ENCODE measurements around the gene ALDH3A2.

Gene ALDH3A2

DNA sequence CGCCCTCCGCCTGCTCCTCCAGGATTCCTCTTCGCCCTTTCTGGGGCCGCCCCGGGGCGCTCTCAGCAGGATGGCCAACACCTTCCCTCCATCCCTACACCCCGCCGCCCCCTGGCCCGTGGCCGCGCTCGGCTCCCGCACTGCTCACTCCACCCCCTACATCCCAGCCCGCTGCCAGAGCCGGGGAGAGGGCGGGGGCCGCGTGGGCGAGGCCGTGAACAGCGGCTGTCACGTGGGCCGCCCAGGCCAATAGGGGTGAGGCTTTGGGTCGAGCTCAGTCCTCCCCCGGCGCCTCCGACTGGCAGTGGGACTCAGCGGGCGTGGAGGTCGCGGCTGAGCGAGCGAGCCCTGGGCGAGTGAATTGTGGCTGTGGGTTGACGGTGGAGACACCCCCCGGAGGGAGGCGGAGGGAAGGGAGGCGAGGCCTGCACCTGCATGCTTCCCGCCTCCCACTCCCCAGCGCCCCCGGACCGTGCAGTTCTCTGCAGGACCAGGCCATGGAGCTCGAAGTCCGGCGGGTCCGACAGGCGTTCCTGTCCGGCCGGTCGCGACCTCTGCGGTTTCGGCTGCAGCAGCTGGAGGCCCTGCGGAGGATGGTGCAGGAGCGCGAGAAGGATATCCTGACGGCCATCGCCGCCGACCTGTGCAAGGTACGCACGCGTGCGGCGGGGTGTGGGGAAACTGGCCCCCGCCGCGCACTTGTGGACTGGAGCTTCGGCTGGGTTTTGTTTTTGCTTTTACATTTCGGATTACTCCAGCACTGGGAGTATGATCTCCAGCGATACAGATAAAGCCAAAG lies at the start of gene ALDH3A2:
TSS of gene ALDH3A2 (plus strand) at position 277 of the 799 bp plus-strand sequence. CDS start at position 498, 221 bp downstream.
- DNase-seq: peak; percentile 98

- no peak for DNase-seq
Observed at GRCh38 chr17:19610311-19610710, 38.2 kb upstream of the ALDH3A2 start.

GRCh38 chr17:19610879-19611278 lies 37.7 kb upstream of the ALDH3A2 start:
- DNase-seq: no peak

GRCh38 chr17:19613979-19614378 lies 34.6 kb upstream of the ALDH3A2 start:
- no peak for DNase-seq

- DNase-seq: no peak
Observed at GRCh38 chr17:19614900-19615299, 33.7 kb upstream of the ALDH3A2 start.

DNA sequence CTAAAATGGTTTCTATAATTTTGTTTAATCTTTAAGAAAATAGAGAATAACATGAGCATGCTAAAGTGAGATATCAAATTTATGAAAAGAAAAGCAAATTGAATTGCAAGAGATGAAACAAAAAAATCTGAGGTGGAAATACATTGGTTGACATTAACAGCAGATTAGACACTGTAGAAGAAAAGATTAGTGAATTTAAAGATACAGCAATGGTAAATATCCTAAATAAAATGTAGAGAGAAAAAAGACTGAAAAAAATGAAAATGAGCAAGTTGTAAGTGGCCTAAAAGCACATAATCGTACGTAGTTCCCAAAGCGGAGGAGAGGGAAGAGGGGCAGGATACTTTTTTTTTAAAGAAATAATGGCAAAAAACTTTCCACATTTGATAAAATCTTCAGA lies 30.5 kb upstream of the ALDH3A2 start:
- no peak for DNase-seq

DNA sequence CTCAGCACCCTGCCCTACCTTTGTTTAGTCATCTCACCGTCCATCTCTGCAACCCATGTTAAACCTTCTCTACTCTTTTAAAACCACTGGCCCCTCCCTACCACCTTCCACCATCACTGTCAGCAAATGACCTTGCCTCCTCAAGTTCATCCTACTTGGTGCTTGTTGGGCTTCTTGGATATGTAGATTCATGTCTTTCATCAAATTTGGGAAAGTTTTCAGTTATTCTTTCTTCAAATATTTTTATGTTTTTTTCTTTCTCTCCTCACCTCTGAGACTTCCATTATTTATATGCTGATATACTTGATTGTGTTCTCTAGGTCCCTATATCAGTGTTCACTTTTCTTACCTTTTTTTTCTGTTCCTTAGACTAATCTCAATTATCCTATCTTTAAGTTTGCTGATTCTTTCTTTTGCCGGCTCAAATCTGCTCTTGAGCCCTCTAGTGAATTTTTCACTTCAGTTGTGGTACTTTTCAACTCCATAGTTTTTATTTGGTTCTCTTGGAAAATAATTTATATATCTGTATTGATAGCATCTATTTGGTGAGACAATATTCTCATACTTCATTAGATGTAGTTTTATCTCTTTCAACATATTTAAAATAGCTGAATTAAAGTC lies 28.7 kb upstream of the ALDH3A2 start:
- no peak for DNase-seq

DNA sequence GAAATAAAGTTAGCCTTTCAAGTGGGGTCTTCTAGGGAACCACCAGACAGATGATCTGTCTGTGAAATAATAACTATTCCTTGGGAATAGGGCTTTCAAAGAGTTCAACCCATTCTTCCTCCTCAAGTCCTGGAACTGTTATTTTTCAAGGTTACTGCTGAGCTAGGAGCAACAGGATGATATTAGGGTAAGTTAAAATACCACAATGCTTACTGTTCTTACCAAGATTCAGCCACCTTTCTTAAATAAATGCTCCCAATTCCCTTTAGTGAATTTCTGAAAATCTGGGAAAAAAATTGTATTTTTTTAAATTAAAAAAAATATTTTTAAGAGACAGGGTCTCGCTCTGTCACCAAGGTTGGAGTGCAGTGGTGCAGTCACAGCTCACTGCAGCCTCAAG lies 26.9 kb upstream of the ALDH3A2 start:
- DNase-seq: no peak

DNA sequence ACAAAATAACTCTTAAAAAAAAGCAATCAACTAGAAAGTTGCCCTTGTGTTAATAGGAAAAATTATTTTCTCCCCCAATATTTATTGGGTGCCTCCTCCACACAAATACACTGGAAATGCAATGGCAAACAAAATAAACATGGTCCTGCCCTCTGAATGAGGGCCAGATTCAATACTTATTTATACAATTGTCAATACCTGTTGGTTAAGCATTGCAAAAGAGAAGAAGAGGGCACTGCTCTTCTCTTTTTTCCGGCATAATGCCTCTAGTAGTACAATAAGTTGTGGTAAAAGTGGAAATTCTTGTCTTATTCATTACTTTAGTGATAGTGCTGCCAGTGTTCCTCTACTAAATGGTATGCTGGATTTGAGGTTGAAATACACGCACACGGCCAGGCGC lies 22.5 kb upstream of the ALDH3A2 start:
- no peak for DNase-seq

GRCh38 chr17:19629449-19629848 lies 19.1 kb upstream of the ALDH3A2 start:
- DNase-seq: no peak

DNA sequence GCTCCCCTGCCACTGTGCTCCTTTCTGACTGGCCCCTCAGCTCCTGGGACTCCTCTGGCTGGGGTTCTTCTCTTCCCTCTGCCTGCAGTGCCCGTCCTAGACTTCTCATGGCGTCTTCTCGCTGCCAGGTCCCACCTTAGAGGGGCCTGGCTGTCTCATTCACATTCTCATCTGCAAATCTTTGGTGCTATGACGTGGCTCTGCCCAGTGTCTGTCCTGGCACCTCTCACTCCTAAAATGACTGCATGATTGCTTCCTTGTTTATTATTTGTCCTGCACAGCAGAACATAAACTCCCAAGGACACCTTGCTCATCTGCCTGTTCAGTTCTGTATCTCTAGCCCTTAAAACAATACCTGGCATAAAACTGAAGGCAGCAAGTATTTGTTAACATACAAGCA lies 18.5 kb upstream of the ALDH3A2 start:
- no peak for DNase-seq

DNA sequence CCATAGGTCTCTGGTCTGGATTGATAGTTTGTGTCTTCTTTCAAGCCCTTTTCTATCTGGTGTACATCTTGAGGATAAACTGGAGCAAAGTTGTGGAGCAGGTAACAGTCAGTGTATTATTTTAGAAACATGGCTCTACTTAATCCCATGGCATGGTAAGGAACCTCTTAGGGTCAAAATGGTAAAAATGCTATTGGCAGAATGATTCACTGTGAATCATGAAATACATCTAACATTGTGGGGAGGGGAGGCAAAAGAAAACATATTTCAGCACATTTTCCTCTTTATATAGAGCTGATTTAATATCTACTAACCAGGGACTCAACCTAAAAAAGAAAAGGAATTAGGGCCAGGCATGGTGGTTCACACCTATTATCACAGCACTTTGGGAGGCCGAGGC lies 17.9 kb upstream of the ALDH3A2 start:
- DNase-seq: no peak

- no peak for DNase-seq
Observed at GRCh38 chr17:19631905-19632304, 16.6 kb upstream of the ALDH3A2 start.

DNA sequence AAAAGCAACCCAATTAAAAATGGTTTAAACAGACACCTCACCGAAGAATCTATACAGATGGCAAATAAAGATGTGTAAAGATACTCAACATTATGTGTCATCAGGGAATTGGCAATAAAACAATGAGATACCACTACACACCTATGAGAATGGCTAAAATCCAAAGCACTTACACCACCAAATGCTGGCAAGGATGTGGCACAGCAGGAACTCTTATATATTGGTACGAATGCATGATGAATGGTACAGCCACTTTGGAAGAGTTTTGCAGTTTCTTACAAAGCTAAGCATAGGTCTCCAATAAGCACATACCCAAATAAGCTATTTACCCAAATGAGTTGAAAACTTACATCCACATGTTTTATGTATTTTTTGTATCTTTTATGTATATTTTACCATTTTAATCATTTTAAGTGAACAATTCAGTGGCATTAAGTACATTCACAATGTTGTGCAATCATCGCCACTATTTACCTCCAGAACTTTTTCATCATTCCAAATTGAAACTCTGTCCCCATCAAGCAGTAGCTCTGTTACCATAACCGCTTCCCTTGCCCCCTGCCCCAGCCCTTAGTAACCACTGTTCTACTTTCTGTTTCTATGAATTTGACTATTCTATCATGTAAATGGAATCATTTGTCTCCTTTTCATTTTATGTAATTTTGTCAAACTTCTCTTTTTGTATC lies 6.7 kb upstream of the ALDH3A2 start:
- no peak for DNase-seq

DNA sequence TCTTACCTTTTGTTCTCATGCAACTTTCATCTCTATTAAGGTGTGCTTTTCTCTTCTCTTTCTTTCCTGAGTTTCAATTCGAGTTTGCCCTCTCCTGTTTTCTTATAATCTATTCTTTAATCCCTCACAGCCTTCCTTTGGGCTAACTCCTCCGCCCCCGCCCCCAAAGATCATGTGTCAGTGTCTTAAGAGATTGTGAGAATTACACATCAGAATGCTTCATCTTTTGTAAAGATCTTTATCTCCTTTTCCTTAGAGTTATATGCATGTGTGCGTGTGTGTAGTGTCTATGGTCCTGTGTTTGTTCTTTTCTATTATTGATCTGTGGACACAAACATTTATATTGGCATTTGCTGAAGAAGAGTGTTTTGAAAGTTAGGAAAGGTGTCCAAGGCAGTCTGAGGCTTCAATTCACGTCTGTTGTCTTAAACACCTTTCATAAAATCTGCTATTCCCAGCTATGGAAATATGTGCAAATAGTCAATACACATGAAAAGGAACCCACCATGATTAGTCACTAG lies 6.1 kb upstream of the ALDH3A2 start:
- DNase-seq: peak; percentile 16

- no peak for DNase-seq
Observed at GRCh38 chr17:19644493-19645210, 3.9 kb upstream of the ALDH3A2 start.

GRCh38 chr17:19645734-19646201 lies 2.8 kb upstream of the ALDH3A2 start:
- peak; percentile 68 for DNase-seq

- DNase-seq: peak; percentile 14
Observed at GRCh38 chr17:19646788-19647696, 1.5 kb upstream of the ALDH3A2 start.

DNA sequence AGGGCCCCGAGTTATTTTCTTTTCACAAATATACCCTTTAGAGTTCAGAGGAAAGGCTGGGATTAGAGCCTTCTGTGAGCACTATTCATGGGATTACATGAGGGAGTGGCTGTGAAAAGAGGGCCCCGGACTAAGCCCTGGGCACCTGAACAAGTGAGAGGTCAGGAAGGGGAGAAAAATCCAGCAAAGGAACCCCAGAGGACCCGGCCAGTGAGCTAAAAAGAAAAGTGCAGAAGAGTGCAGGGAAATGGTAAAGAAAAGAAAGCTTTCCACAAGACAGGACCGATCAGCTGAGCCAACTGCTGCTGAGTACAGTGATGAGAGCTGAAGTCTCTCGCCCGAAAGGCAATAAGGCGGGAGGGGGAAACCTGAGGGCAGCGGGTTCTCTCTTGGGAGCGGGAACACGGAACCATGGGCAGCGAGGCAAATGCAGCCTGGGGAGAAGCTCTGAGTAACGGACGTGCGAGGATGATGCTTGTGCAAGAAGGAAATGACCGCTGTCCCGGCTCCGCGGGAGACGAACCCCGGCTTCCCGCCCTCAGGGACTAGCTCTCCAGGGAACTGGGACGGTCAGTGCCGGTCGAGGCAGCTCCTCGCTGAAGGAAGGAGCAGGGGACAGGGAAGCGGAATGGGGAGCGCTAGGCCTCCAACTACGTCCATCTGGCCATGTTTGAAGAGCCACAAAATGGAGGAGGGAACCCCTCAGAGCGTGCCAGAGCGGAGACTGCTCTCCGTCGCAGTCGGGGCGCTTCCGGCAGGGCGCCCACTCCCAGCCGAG lies 665 bp upstream of the ALDH3A2 start:
- peak; percentile 49 for DNase-seq

- DNase-seq: no peak
Observed at GRCh38 chr17:19649274-19649541, 657 bp downstream of the ALDH3A2 start.

DNA sequence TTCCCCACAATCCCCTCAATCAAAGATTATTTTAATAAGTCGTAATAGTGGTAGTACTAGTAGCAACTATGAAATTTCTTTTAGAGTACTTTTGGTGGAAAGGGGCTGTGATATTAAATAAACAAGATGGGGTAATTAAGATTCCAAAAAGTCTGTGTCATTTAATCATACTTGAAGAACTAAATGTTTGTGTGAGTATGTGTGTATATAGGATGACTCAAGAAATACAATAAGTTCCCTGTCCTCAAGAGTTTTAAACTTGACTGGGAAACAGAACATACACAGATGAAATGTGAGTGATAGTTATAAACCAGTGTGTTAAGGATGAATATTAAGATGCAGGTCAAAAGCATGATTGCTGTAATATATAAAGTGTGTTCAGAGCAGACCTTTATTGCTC lies 2.3 kb downstream of the ALDH3A2 start:
- no peak for DNase-seq

Data from stimulated activated CD4-positive, alpha-beta T cell treated with anti-CD3 and anti-CD28 coated beads, Interleukin-15, amount 100 ng/mL, for 24 hours (primary cell).